HG03064 (cell line): Measurements from ENCODE around the gene MXD4.
"Not testable (repeated sequence)": the region's sequence is repeated elsewhere in the genome, so short reads cannot be mapped to it uniquely, and the experiment has no call there.

Experiments
- ATAC-seq: cut with Tn5 transposase; IDR thresholded peaks from one replicate; pipeline ENCODE4 v1.9.1; 2021; ENCODE audit warnings: low read depth; ENCODE audit not compliant: unreplicated experiment

MXD4 gene

GRCh38 chr4:2276581-2277325 lies 14.8 kb upstream of the MXD4 start:
- no peak for ATAC-seq

DNA sequence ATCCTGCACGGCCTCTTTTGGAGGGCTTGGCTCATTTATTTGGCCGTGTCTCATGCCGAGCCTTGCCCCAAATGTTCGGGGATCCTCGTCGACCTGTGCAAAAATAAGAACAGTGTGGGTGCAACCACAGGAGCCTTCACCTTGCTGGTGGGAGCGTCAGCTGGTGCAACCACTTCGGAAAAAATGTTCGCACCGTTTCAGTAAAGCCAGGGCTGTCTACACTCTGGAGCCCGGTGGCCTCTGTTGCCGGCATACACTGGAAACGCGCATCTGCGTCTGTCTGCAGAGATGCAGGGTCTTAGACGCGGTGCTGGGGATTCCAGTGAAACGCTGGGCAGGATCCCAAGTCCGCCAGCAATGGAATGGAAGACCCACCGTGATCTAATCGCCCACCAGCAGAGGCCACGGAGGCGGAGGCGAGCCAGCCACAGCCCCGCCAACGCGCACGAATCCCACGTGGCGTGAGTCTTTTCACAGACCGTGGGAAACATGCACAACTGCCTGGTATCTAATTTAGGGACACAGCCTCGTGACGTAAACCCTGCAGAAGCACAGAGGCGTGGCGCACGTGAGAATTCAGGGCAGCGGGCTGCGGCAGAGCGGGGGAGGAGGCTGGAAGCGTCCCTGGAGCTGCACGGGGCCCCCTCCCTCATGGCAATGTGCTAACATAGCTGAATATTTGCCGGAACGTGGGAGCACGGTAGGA lies 13.8 kb upstream of the MXD4 start:
- ATAC-seq: no peak

GRCh38 chr4:2275044-2275397 lies 13.1 kb upstream of the MXD4 start:
- not testable (repeated sequence) for ATAC-seq

DNA sequence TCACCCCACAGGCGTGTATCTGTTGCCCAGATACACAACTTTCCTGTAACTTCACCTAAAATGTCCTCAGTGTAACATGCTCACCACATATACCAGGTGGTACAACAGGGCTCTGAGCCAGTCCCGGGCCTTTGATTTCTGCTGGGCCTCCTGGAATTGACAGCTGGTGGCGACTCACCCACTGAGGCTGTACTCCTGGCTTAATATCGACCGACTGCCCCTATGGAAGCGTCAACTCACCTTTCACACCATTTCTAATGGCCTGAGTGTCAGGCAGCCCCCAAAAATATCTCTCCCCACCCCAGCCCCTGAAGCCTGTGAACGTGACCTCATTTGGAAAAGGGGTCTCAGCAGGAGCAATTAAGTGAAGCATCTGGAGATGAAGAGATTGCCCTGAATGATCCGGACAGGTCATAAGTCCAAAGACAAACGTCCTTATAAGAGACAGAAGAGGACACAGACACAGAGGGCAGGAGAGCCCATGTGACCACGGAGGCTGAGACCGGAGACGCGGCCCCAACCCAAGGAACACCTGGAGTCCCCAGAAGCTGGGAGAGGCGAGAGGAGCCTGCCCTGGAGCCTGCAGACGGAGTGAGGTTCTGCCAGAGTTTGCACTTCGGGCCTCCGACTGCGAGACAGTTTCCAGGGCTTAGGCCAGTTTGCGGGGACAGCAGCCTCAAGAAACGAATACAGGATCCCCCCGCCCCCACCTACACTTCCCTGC lies 12.6 kb upstream of the MXD4 start:
- ATAC-seq: no peak

- ATAC-seq: no peak
These were observed 11.9 kb upstream of the MXD4 start for GRCh38 chr4:2273657-2274319.

DNA sequence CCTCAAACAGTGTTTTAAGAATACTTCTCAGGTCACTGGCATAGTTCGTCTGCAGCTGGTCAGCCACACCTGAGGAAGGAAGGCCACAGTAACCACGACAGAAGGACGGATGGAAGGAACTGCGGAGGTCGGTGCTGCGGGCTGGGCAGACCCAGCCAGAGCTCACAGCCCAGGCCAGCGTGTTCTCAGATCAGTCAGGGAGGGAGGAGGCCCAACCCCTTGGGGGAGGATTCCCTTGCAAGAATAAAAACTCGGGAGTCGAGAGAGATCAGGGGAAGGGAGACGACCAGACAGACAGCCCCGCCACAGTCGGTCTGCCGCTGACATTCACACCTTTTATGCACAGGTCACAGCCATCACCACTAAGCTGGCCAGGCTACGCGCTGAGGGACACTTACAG lies 11.3 kb upstream of the MXD4 start:
- no peak for ATAC-seq

GRCh38 chr4:2272828-2273120 lies 10.9 kb upstream of the MXD4 start:
- ATAC-seq: no peak

GRCh38 chr4:2272026-2272827 lies 10.3 kb upstream of the MXD4 start:
- ATAC-seq: no peak

- no peak for ATAC-seq
These were observed 9.5 kb upstream of the MXD4 start for GRCh38 chr4:2271279-2272025.

DNA sequence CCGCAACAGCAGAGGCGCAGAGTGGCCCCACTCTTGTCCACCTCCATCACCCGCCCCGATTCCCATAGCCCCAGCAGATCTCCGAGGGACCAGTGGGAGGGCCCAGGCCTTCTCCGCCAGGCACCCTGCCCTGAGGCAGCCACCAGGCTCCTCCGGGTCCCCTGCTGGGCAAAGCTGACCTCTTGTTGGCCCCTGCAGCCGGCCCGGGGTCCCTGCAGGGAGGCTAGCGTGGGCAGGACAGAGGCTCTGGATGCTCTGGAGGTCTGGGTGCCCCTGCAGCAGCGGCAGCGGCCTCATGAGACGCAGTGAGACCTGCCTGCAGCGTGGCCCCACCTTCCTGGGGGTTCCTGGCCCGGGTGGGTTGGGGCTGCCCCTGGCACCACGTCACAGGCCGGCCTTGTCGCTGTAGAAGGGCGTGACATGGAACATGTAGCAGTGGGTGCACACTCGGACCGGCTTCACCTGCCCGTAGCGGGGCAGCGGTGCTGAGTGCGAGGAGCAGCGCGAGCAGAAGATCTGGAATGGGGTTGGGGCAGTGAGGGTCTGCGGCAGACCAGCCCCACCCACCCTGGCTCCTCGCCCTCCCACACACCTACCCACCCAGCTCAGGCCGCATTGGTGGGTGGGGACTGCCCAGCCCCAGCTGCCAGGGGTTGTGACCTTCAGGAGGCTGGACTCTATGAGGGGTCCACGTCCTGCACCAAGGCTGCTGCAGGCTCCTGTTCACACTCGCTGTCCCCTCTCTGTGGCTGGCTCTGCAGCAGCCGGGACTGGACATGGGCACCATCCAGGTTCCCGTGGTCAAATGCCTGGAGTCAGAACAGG lies 8.6 kb upstream of the MXD4 start:
- ATAC-seq: no peak

DNA sequence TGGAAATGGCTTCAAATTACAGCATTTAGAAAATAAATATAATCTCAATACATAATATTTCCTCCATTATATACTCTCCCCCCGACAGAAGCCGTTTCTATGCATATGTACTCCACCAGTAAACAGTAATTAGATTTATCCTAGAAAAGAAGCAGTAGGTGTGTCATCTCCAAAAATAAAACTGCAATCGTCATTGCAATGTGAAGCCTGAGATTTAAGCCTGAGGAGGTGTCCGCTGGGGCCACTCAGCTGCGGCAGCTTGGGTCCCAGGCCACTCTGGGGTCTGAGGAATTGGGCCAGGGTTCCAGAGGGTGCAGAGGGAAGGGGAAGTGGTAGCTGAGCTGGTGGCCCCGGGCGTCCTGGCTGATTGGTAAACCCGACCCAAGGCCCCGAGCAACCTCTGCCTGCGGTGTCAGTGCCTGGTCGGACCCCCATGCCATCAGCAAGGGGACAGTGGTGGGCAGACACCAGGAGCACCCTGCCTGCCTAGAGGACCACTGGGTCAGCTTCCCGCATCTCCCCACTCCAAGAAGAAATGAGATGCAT lies 7.8 kb upstream of the MXD4 start:
- no peak for ATAC-seq

- no peak for ATAC-seq
These were observed 7.3 kb upstream of the MXD4 start for GRCh38 chr4:2269206-2269531.

GRCh38 chr4:2268357-2269205 lies 6.7 kb upstream of the MXD4 start:
- ATAC-seq: no peak

DNA sequence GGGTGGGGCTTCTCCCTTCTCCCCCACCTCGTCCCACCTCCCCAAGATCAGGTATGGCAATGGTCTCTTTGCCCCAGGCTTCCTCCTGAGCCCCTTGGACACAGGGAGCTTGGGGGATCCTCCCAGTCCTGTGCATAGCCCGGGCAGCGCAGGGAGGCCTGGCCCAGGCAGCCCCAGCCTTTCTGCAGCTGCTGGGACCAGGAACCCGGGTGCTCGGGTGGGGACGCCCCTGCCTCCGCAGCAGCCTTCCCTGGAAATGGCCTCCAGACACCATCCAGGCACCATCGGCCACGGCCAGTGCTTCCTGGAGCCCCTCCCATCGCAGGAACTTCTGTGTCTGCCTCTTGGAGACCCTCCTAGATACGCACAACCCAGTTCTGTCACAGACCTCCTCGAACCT lies 5.9 kb upstream of the MXD4 start:
- ATAC-seq: no peak

DNA sequence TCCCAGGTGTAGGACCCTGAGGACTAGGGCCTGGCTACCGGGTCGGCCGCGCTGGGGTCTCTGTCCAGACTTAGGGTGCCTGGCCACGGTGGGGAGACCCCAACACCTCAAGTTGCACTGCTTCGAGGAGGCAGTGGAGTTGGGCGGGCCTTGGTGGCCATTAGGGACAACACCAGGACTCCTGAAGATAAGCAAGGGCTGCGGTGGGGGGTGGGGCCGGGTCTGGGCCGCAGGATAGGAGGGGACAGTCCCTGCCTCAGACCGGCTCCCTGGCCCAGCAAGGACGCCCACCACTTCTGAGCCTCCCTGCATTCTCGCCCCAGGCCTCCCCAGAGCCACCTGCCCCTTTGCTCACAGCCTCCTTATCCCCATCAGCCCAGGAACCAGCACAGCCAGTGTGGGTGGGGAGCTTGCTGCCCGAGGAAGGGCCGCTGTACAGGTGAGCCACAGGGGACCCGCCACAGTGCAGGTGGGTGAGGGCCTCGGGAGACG lies 5.5 kb upstream of the MXD4 start:
- ATAC-seq: no peak

GRCh38 chr4:2266821-2267220 lies 4.9 kb upstream of the MXD4 start:
- ATAC-seq: no peak

DNA sequence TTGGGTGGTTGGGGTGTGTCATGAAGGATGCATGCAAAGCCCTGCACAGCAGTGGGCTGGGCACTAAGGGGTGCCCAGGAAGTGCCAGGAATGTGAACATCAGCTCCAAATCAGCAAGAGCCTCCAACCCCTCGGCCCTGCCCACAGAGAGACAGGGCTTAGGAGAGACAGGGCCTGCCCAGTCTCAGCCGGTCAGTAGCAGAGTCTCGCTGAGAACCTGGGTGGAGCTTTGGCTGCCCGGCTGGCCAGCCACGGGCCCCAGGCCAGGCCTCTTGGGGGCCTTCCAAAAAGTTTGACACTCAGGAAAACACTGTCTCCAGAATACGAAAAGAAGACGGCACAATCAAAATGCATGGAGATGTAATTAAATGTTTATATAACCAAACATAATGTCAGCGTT lies 4.3 kb upstream of the MXD4 start:
- no peak for ATAC-seq
